ENCODE results near the gene NTSR2.

GRCh38 chr2:11699686-11700670 is 30.0 kb upstream of the NTSR2 start:
- TF ChIP-seq ZFX (IDR thresholded peaks at IDR 0.05; ENCODE audit: borderline replicate concordance), result no peak
- no peak for TF ChIP-seq CTCF (IDR thresholded peaks at IDR 0.05)

All from 22Rv1 (cell line).